PFSK-1 (cell line): ENCODE data around the gene C16orf92.

Source experiments
- POLR2AphosphoS5 ChIP-seq: IDR thresholded peaks from 2 replicates; pipeline ENCODE4 v1.6.1; 2012; ENCODE audit warnings: low read depth, mild to moderate bottlenecking, control low read depth, low read length, moderate library complexity
- REST ChIP-seq, 2 experiments: IDR thresholded peaks; 2 replicates each; pipeline versions ENCODE4 v1.6.1 to v1.8.0; 2011 to 2012; ENCODE audit warnings: low read depth in 2 of 2, low read length in 2 of 2, control low read depth in 1 of 2, inconsistent platforms in 1 of 2, mild to moderate bottlenecking in 1 of 2, moderate library complexity in 1 of 2; ENCODE audit not compliant: insufficient read depth in 1 of 2
- SIN3A ChIP-seq: IDR thresholded peaks from 2 replicates; pipeline ENCODE4 v1.6.1; 2012; ENCODE audit warnings: mild to moderate bottlenecking, low read length, moderate library complexity, borderline replicate concordance; ENCODE audit not compliant: insufficient read depth

GRCh38 chr16:29985271-29985811 is 37.7 kb upstream of the C16orf92 start:
- no peak for TF ChIP-seq POLR2AphosphoS5
- no peak for TF ChIP-seq REST (IDR thresholded peaks at IDR 0.05; ENCODE audit: insufficient read depth in 1 of 2, low read depth in 2 of 2, low read length in 2 of 2)
- TF ChIP-seq SIN3A = no peak
